Stomach (tissue), 4 donors: ENCODE data around the gene DHRS9.

Experiments
- POLR2A ChIP-seq, 4 donors: fragments of 450-650 bp; IDR thresholded peaks; one replicate each; pipeline ENCODE4 v1.6.1; 2016; ENCODE audit warnings: antibody characterized with exemption in 4 of 4, control low read depth in 2 of 4, mild to moderate bottlenecking in 1 of 4, moderate library complexity in 1 of 4
- TF ChIP-seq, protein P1 (sequence below), 7 experiments: fragments of 450-650 bp in 4 of 7; fragments of 200-600 bp in 3 of 7; sonication (generic) in 3 of 7; IDR thresholded peaks; one replicate each; pipeline ENCODE4 v1.5.1; 2016 to 2019; ENCODE audit warnings: antibody characterized with exemption in 7 of 7, control low read depth in 2 of 7, mild to moderate bottlenecking in 1 of 7

DNA sequence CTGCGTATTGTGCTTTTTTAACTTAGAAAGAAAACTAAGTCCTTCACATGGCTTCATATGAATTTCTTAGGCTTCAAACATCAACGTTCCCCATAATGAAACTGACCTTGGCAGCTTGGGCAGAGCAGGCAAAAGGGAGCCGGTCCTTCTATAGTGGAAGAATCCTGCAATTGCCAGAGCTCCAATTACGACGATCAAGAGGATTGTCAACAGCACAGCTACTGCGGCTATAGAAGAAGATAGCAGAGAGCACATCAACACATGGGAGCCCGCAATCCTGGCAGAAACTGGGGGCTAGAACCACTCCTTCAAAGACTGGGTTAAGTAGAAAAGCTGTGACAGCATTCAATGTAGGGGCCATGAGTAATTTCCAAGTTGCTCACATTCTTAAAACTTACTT is 69.8 kb downstream of the DHRS9 start:
- no peak for TF ChIP-seq POLR2A (IDR thresholded peaks at IDR 0.05)
- TF ChIP-seq, protein P1, sequence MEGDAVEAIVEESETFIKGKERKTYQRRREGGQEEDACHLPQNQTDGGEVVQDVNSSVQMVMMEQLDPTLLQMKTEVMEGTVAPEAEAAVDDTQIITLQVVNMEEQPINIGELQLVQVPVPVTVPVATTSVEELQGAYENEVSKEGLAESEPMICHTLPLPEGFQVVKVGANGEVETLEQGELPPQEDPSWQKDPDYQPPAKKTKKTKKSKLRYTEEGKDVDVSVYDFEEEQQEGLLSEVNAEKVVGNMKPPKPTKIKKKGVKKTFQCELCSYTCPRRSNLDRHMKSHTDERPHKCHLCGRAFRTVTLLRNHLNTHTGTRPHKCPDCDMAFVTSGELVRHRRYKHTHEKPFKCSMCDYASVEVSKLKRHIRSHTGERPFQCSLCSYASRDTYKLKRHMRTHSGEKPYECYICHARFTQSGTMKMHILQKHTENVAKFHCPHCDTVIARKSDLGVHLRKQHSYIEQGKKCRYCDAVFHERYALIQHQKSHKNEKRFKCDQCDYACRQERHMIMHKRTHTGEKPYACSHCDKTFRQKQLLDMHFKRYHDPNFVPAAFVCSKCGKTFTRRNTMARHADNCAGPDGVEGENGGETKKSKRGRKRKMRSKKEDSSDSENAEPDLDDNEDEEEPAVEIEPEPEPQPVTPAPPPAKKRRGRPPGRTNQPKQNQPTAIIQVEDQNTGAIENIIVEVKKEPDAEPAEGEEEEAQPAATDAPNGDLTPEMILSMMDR (IDR thresholded peaks at IDR 0.05) = no peak
